ENCODE data around the gene STARD7.

GRCh38 chr2:96251721-96252292 lies 43.2 kb upstream of the STARD7 start:
- TF ChIP-seq, protein P1, sequence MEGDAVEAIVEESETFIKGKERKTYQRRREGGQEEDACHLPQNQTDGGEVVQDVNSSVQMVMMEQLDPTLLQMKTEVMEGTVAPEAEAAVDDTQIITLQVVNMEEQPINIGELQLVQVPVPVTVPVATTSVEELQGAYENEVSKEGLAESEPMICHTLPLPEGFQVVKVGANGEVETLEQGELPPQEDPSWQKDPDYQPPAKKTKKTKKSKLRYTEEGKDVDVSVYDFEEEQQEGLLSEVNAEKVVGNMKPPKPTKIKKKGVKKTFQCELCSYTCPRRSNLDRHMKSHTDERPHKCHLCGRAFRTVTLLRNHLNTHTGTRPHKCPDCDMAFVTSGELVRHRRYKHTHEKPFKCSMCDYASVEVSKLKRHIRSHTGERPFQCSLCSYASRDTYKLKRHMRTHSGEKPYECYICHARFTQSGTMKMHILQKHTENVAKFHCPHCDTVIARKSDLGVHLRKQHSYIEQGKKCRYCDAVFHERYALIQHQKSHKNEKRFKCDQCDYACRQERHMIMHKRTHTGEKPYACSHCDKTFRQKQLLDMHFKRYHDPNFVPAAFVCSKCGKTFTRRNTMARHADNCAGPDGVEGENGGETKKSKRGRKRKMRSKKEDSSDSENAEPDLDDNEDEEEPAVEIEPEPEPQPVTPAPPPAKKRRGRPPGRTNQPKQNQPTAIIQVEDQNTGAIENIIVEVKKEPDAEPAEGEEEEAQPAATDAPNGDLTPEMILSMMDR (conservative IDR thresholded peaks at IDR 0.05), result no peak
- no peak for TF ChIP-seq ZFX (IDR thresholded peaks at IDR 0.05)

Measured in C4-2B (cell line).